HepG2 (cell line): ENCODE measurements around the gene CALML5. TPM values are rescaled to one million over a fixed set of nuclear protein-coding genes. Genes with fewer than 3 reads are reported as not detected.

Source experiments
- ATF1 ChIP-seq: IDR thresholded peaks from 2 replicates; pipeline ENCODE4 v1.6.1; 2016; ENCODE audit warnings: mild to moderate bottlenecking, control low read depth
- ERF ChIP-seq: IDR thresholded peaks from 2 replicates; pipeline ENCODE4 v1.6.1; 2018; ENCODE audit warnings: missing biosample characterization, missing genetic modification reagents
- HNRNPK ChIP-seq: fragments of 200-400 bp; formaldehyde crosslinking; IDR thresholded peaks from 2 replicates; pipeline ENCODE4 v1.6.1; 2018; ENCODE audit warnings: low read length, low read depth, moderate library complexity, mild to moderate bottlenecking; ENCODE audit not compliant: poor library complexity, severe bottlenecking
- KDM3A ChIP-seq: IDR thresholded peaks from 2 replicates; pipeline ENCODE4 v1.6.1; 2018; ENCODE audit warnings: low read depth, missing compliant biosample characterization
- LCORL ChIP-seq, 2 experiments: fragments of 450-650 bp in 1 of 2; sonication (generic) in 1 of 2; formaldehyde crosslinking in 1 of 2; IDR thresholded peaks; 2 replicates each; pipeline versions ENCODE4 v1.5.0 to v1.6.1; 2017 to 2020; ENCODE audit warnings: antibody characterized with exemption in 1 of 2, missing genetic modification reagents in 1 of 2
- MED8 ChIP-seq: sonication (generic); formaldehyde crosslinking; IDR thresholded peaks from 2 replicates; pipeline ENCODE4 v1.8.1; 2023; ENCODE audit warnings: mild to moderate bottlenecking, missing genetic modification reagents; ENCODE audit not compliant: insufficient replicate concordance
- MEIS2 ChIP-seq: sonication (generic); formaldehyde crosslinking; IDR thresholded peaks from 2 replicates; pipeline ENCODE4 v1.9.0; 2021; ENCODE audit warnings: mild to moderate bottlenecking, missing genetic modification reagents
- NR3C1 ChIP-seq: sonication (generic); formaldehyde crosslinking; IDR thresholded peaks from 2 replicates; pipeline ENCODE4 v1.4.0; 2020; ENCODE audit warnings: missing genetic modification reagents
- PHF8 ChIP-seq: sonication (generic); formaldehyde crosslinking; IDR thresholded peaks from 2 replicates; pipeline ENCODE4 v1.5.0; 2020; ENCODE audit warnings: missing genetic modification reagents
- RCOR2 ChIP-seq: IDR thresholded peaks from 2 replicates; pipeline ENCODE4 v1.6.1; 2016; ENCODE audit warnings: missing biosample characterization, missing genetic modification reagents
- U2AF1 ChIP-seq: fragments of 200-400 bp; formaldehyde crosslinking; optimal IDR thresholded peaks from 2 replicates; pipeline ENCODE3; 2017; ENCODE audit warnings: mild to moderate bottlenecking, low read depth, low read length
- YY1 ChIP-seq: IDR thresholded peaks from 2 replicates; pipeline ENCODE4 v1.6.1; 2011; ENCODE audit warnings: low read length, low read depth, moderate library complexity, mild to moderate bottlenecking; ENCODE audit not compliant: insufficient read depth, insufficient replicate concordance
- ZNF34 ChIP-seq: sonication (generic); formaldehyde crosslinking; IDR thresholded peaks from 2 replicates; pipeline ENCODE4 v1.4.0; 2020; ENCODE audit warnings: mild to moderate bottlenecking, missing genetic modification reagents, borderline replicate concordance
- ZNF589 ChIP-seq: sonication (generic); formaldehyde crosslinking; conservative IDR thresholded peaks from 2 replicates; pipeline ENCODE4 v1.8.0; 2022; ENCODE audit warnings: mild to moderate bottlenecking, moderate library complexity, missing genetic modification reagents
- ZNF747 ChIP-seq: sonication (generic); formaldehyde crosslinking; IDR thresholded peaks from 2 replicates; pipeline ENCODE4 v1.8.1; 2023; ENCODE audit warnings: missing genetic modification reagents, mild to moderate bottlenecking, borderline replicate concordance
- polyA plus RNA-seq, 8 experiments: library from polyadenylated mRNA; depleted of rRNA in 3 of 8; stranded (reverse) in 7 of 8; unstranded in 1 of 8; fragments of >200 nt; fragmentation: Illumina TruSeq in 4 of 8; extraction: Trizol in 4 of 8; gene quantifications; 2 replicates each; pipeline versions ENCODE4 v1.2.1 to v1.2.3, GENCODE V29; 2011 to 2016; ENCODE audit warnings: low read depth in 4 of 8, missing spikeins in 1 of 8, mixed read lengths in 1 of 8; ENCODE audit not compliant: insufficient read depth in 1 of 8
- total RNA-seq, 5 experiments: library from RNA; depleted of rRNA; stranded (reverse); fragments of >200 nt; fragmentation: Illumina TruSeq; extraction: Trizol; gene quantifications; 2 replicates each; pipeline ENCODE4 v1.2.3, GENCODE V29; 2016; ENCODE audit warnings: low read depth in 1 of 5
- TF ChIP-seq, protein P1 (sequence below), 2 experiments: IDR thresholded peaks; 2 replicates each; pipeline ENCODE4 v1.6.1; 2011 to 2012; ENCODE audit warnings: low read length in 2 of 2, borderline replicate concordance in 1 of 2, low read depth in 1 of 2, mild to moderate bottlenecking in 1 of 2, moderate library complexity in 1 of 2
- TF ChIP-seq, protein P2 (sequence below): IDR thresholded peaks from 2 replicates; pipeline ENCODE4 v1.4.0; 2020; ENCODE audit warnings: mild to moderate bottlenecking, missing genetic modification reagents
- TF ChIP-seq, protein P3 (sequence below): sonication (generic); formaldehyde crosslinking; IDR thresholded peaks from 2 replicates; pipeline ENCODE4 v1.4.0; 2020; ENCODE audit warnings: missing genetic modification reagents, mild to moderate bottlenecking, borderline replicate concordance

CALML5 gene
- total and polyA plus RNA-seq, 2 of the 13 experiments (the other 11 are each of a cell fraction or from before 2014, with no cell fraction given) = not detected

DNA sequence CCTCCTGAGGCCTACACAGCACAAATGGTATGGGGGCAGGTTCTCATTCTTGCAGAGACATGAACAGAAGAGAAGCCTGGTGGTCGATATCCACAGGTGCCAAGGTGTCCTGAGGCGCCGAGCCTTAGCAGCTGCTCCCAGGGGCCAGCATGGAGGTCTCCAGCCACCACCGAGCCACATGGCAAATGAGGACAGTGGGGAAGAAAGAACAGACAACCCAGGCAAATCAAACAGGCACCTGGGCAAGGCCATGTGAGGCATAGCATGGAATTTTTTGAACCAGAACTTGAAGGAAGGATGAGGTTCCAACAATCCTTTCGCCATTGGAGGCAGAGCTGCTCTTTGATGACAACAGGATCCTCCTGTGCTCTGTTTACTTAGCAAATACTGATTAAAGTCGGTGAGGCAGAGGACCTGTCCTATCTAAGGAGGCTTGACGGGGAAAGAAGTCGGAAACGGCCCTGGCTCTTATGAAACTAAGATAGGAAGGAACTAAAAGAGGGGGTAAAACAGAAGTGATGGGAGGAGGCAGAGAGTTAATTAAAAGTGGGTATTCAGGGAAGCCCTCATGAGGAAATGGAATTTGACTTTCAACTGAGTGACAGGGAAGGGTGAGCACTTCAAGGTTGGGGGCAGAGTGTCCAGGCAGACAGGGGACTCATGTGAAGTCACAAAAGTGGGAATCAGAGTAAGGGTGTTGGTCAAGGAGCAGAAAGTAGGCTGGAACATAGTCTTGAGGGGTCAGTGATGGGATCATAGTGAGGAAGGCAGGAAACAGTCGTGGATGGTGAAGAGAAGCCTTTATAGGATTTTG, 16.8 kb upstream of the CALML5 start (continued):
- TF ChIP-seq YY1 (no peak), ZNF589 (CRISPR knock-in tag) (no peak), HNRNPK (no peak), PHF8 (CRISPR knock-in tag) (no peak), U2AF1 (no peak), RCOR2 (CRISPR knock-in tag) (peak; percentile 57; the same call in 1 of the 2 replicates), MEIS2 (CRISPR knock-in tag) (no peak), ATF1 (CRISPR knock-in tag) (no peak), ERF (CRISPR knock-in tag) (no peak), ZNF747 (CRISPR knock-in tag) (no peak), NR3C1 (CRISPR knock-in tag) (no peak), ZNF34 (no peak), KDM3A (CRISPR knock-in tag) (no peak), MED8 (CRISPR knock-in tag) (no peak), LCORL (IDR thresholded peaks at IDR 0.05) (no peak), LCORL (CRISPR knock-in tag; IDR thresholded peaks at IDR 0.05) (no peak)
- TF ChIP-seq, protein P1, sequence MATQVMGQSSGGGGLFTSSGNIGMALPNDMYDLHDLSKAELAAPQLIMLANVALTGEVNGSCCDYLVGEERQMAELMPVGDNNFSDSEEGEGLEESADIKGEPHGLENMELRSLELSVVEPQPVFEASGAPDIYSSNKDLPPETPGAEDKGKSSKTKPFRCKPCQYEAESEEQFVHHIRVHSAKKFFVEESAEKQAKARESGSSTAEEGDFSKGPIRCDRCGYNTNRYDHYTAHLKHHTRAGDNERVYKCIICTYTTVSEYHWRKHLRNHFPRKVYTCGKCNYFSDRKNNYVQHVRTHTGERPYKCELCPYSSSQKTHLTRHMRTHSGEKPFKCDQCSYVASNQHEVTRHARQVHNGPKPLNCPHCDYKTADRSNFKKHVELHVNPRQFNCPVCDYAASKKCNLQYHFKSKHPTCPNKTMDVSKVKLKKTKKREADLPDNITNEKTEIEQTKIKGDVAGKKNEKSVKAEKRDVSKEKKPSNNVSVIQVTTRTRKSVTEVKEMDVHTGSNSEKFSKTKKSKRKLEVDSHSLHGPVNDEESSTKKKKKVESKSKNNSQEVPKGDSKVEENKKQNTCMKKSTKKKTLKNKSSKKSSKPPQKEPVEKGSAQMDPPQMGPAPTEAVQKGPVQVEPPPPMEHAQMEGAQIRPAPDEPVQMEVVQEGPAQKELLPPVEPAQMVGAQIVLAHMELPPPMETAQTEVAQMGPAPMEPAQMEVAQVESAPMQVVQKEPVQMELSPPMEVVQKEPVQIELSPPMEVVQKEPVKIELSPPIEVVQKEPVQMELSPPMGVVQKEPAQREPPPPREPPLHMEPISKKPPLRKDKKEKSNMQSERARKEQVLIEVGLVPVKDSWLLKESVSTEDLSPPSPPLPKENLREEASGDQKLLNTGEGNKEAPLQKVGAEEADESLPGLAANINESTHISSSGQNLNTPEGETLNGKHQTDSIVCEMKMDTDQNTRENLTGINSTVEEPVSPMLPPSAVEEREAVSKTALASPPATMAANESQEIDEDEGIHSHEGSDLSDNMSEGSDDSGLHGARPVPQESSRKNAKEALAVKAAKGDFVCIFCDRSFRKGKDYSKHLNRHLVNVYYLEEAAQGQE (IDR thresholded peaks at IDR 0.05; ENCODE audit: borderline replicate concordance in 1 of 2, low read depth in 1 of 2, low read length in 2 of 2) = no peak
- TF ChIP-seq, protein P2, sequence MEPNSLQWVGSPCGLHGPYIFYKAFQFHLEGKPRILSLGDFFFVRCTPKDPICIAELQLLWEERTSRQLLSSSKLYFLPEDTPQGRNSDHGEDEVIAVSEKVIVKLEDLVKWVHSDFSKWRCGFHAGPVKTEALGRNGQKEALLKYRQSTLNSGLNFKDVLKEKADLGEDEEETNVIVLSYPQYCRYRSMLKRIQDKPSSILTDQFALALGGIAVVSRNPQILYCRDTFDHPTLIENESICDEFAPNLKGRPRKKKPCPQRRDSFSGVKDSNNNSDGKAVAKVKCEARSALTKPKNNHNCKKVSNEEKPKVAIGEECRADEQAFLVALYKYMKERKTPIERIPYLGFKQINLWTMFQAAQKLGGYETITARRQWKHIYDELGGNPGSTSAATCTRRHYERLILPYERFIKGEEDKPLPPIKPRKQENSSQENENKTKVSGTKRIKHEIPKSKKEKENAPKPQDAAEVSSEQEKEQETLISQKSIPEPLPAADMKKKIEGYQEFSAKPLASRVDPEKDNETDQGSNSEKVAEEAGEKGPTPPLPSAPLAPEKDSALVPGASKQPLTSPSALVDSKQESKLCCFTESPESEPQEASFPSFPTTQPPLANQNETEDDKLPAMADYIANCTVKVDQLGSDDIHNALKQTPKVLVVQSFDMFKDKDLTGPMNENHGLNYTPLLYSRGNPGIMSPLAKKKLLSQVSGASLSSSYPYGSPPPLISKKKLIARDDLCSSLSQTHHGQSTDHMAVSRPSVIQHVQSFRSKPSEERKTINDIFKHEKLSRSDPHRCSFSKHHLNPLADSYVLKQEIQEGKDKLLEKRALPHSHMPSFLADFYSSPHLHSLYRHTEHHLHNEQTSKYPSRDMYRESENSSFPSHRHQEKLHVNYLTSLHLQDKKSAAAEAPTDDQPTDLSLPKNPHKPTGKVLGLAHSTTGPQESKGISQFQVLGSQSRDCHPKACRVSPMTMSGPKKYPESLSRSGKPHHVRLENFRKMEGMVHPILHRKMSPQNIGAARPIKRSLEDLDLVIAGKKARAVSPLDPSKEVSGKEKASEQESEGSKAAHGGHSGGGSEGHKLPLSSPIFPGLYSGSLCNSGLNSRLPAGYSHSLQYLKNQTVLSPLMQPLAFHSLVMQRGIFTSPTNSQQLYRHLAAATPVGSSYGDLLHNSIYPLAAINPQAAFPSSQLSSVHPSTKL = peak; percentile 63; the same call in 1 of the 2 replicates
- TF ChIP-seq, protein P3, sequence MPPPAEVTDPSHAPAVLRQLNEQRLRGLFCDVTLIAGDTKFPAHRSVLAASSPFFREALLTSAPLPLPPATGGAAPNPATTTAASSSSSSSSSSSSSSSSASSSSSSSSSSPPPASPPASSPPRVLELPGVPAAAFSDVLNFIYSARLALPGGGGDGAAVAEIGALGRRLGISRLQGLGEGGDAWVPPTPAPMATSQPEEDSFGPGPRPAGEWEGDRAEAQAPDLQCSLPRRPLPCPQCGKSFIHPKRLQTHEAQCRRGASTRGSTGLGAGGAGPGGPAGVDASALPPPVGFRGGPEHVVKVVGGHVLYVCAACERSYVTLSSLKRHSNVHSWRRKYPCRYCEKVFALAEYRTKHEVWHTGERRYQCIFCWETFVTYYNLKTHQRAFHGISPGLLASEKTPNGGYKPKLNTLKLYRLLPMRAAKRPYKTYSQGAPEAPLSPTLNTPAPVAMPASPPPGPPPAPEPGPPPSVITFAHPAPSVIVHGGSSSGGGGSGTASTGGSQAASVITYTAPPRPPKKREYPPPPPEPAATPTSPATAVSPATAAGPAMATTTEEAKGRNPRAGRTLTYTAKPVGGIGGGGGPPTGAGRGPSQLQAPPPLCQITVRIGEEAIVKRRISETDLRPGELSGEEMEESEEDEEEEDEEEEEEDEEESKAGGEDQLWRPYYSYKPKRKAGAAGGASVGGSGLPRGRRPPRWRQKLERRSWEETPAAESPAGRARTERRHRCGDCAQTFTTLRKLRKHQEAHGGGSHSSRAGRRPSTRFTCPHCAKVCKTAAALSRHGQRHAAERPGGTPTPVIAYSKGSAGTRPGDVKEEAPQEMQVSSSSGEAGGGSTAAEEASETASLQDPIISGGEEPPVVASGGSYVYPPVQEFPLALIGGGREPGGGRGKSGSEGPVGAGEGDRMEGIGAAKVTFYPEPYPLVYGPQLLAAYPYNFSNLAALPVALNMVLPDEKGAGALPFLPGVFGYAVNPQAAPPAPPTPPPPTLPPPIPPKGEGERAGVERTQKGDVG (CRISPR knock-in tag) = no peak
